ENCODE results near the gene VKORC1. TPM values are rescaled to one million over a fixed set of nuclear protein-coding genes. Genes with fewer than 3 reads are reported as not detected.
A peak's percentile ranks its signal among the peaks of the same experiment; 100 is the strongest.

Gene VKORC1
- total and polyA plus RNA-seq, 2 of the 8 experiments (the other 6 are each of a cell fraction or from before 2014, with no cell fraction given): 84.1 to 483 TPM

GRCh38 chr16:31130899-31131298 is 36.3 kb upstream of the VKORC1 start:
- Histone ChIP-seq H3K27me3 (replicated peaks in 1 of 4; ENCODE audit: control insufficient read depth in 3 of 4, extremely low read depth in 1 of 4, insufficient read depth in 3 of 4, low read length in 3 of 4) (no peaks in the 10 kb centered on the region), H3K23ac (ENCODE audit: insufficient read length) (no peak overlapping the region), H3K4me2 (ENCODE audit: insufficient read depth in 1 of 2, low read depth in 2 of 2, low read length in 2 of 2) (peak overlapping the region in 1 of 2 experiments; percentile 2; a peak in 1 of 4 replicates), H3K27ac (ENCODE audit: low read depth, low read length) (peak overlapping the region; percentile 37; the same call in 1 of the 2 replicates), H4K8ac (ENCODE audit: extremely low read depth, insufficient read depth, low read length) (no peak overlapping the region), H3K18ac (ENCODE audit: extremely low read depth, low read length) (peak overlapping the region; percentile 71), H3K9ac (replicated peaks in 1 of 4; ENCODE audit: extremely low read depth in 1 of 4, low read depth in 3 of 4, low read length in 3 of 4) (no peak overlapping the region; a peak in 1 of 7 replicates), H2AK5ac (ENCODE audit: low read depth, low read length) (no peak overlapping the region), H3K79me2 (ENCODE audit: control insufficient read depth in 1 of 2, insufficient read depth in 2 of 2, low read length in 2 of 2) (peaks cover 0 to 19% of the 10 kb centered on the region in 2 experiments; a peak in 2 of 4 replicates), H3K56ac (replicated peaks; ENCODE audit: insufficient read length, low read depth, low read length) (no peak overlapping the region), H3K4me3 (ENCODE audit: extremely low read depth in 1 of 4, insufficient read depth in 2 of 4, low read depth in 3 of 4, low read length in 4 of 4) (peak overlapping the region in 1 of 4 experiments; percentile 5; a peak in 2 of 8 replicates), H3K4ac (replicated peaks; ENCODE audit: insufficient read length, low read depth, low read length) (no peak overlapping the region), H4K20me1 (replicated peaks in 1 of 2; ENCODE audit: control insufficient read depth in 1 of 2, insufficient read depth in 2 of 2, low read length in 2 of 2) (peaks cover 6% of the 10 kb centered on the region in 2 experiments), H3K14ac (ENCODE audit: insufficient read length) (no peak overlapping the region), H3K36me3 (ENCODE audit: control insufficient read depth in 2 of 4, insufficient read depth in 4 of 4, low read length in 3 of 4) (peaks cover 14 to 27% (median 19%) of the 10 kb centered on the region in 4 experiments), H4K5ac (ENCODE audit: insufficient read length, low read depth, low read length) (peak overlapping the region; percentile 58), H4K91ac (replicated peaks; ENCODE audit: insufficient read length, low read length) (no peak overlapping the region), H2BK15ac (ENCODE audit: low read length) (no peak overlapping the region), H2BK5ac (ENCODE audit: low read depth, low read length) (peak overlapping the region; percentile 75; the same call in 1 of the 2 replicates), H3K23me2 (ENCODE audit: low read depth, low read length) (peaks cover 16% of the 10 kb centered on the region), H3K9me3 (ENCODE audit: insufficient read depth in 2 of 2, low read depth in 1 of 2, low read length in 1 of 2) (no peaks in the 10 kb centered on the region), H2BK12ac (ENCODE audit: low read depth, low read length) (no peak overlapping the region), H2AFZ (ENCODE audit: low read length) (no peak overlapping the region), H3K4me1 (replicated peaks in 1 of 4; ENCODE audit: control insufficient read depth in 3 of 4, insufficient read depth in 4 of 4, low read length in 3 of 4) (peaks cover 0 to 35% (median 31%) of the 10 kb centered on the region in 4 experiments; a peak in 6 of 7 replicates), H2BK20ac (ENCODE audit: low read length) (no peak overlapping the region), H2BK120ac (replicated peaks; ENCODE audit: low read depth, low read length) (no peak overlapping the region), H3K79me1 (ENCODE audit: low read depth, low read length) (peaks cover 7% of the 10 kb centered on the region)
- FAIRE-seq: no peak
- POLR2A ChIA-PET (ENCODE audit: partially characterized antibody): interaction anchor here (0.8 to 34.9 kb wide), 10 partner anchors 5 to 147 kb away, joined by 3 to 713 read pairs (median 5); partner anchors contain the start of genes BCKDK, FUS, KAT8 and PRSS36
- CTCF ChIA-PET (ENCODE audit: partially characterized antibody): interaction anchor here (0.5 to 1.3 kb wide), 5 partner anchors 11 to 1229 kb away, joined by 3 to 4 read pairs (median 3); no protein-coding TSS in a partner anchor
- peak in 1 of 2 experiments; percentile 66 for DNase-seq (ENCODE audit: low read depth in 1 of 2, low spot score in 2 of 2)
- WGBS, 2 experiments (ENCODE audit: extremely low coverage in 1 of 2, insufficient coverage in 1 of 2, insufficient read length in 1 of 2, insufficient replicate concordance in 2 of 2, low coverage in 1 of 2, low lambda C conversion rate in 2 of 2, missing lambda C conversion rate in 1 of 2): 64% methylated on average over 5 of the region's 6 CpGs; no CpG with 5 or more reads in 1 of the 2 experiments
- TF ChIP-seq USF2 (IDR thresholded peaks at IDR 0.05; ENCODE audit: low read length) (peak; percentile 44), POLR2AphosphoS5 (IDR thresholded peaks at IDR 0.05; ENCODE audit: low read depth, low read length) (peak; percentile 58; the same call in 1 of the 2 replicates), RAD21 (IDR thresholded peaks at IDR 0.05 in 1 of 2, conservative IDR thresholded peaks at IDR 0.05 in 1 of 2; ENCODE audit: low read depth in 2 of 2, low read length in 2 of 2) (peak in 1 of 2 experiments; percentile 21; a peak in 1 of 4 replicates), KDM4A (IDR thresholded peaks at IDR 0.05; ENCODE audit: low read depth, low read length, severe bottlenecking) (no peak), PHF8 (conservative IDR thresholded peaks at IDR 0.05; ENCODE audit: low read depth, low read length) (no peak), MAX (IDR thresholded peaks at IDR 0.05) (peak; percentile 14; the same call in 1 of the 2 replicates), TCF12 (IDR thresholded peaks at IDR 0.05; ENCODE audit: low read depth, low read length) (0 out of 2 replicates have a peak, but pooled peaks have one; percentile 34), TAF7 (optimal IDR thresholded peaks at IDR 0.05; ENCODE audit: borderline replicate concordance, low read depth, low read length) (peak; percentile 29), SP2 (IDR thresholded peaks at IDR 0.05; ENCODE audit: low read length) (no peak), TAF1 (IDR thresholded peaks at IDR 0.05; ENCODE audit: low read depth, low read length) (peak; percentile 58), RBBP5 (IDR thresholded peaks at IDR 0.05; ENCODE audit: borderline replicate concordance, low read depth, low read length) (no peak)
